Endothelial cell of umbilical vein (primary cell): ENCODE data around the gene PSORS1C1.
"Not testable (repeated sequence)": the region's sequence is repeated elsewhere in the genome, so short reads cannot be mapped to it uniquely, and the experiment has no call there.

Source experiments
- CTCF ChIP-seq, 2 donors: IDR thresholded peaks; 1 replicate in 1 of 2; 2 replicates in 1 of 2; pipeline ENCODE4 v1.5.1; 2011; ENCODE audit warnings: low read length in 2 of 2, mild to moderate bottlenecking in 2 of 2, moderate library complexity in 2 of 2, control low read depth in 1 of 2, inconsistent platforms in 1 of 2, low read depth in 1 of 2; ENCODE audit not compliant: insufficient read depth in 1 of 2; ENCODE audit errors: extremely low read depth in 1 of 2
- EZH2 ChIP-seq: IDR thresholded peaks from 2 replicates; pipeline ENCODE4 v1.6.1; 2012; ENCODE audit warnings: borderline replicate concordance, low read depth, mild to moderate bottlenecking, moderate library complexity, low read length, inconsistent platforms; ENCODE audit not compliant: severe bottlenecking
- FOS ChIP-seq: IDR thresholded peaks from 2 replicates; pipeline ENCODE4 v1.6.1; 2011; ENCODE audit warnings: mild to moderate bottlenecking, low read length, moderate library complexity, borderline replicate concordance; ENCODE audit not compliant: insufficient read depth
- JUN ChIP-seq: IDR thresholded peaks from 2 replicates; pipeline ENCODE4 v1.6.1; 2011; ENCODE audit warnings: borderline replicate concordance, low read depth; ENCODE audit not compliant: insufficient read length, insufficient read depth
- MAX ChIP-seq: IDR thresholded peaks from 2 replicates; pipeline ENCODE4 v1.6.1; 2011; ENCODE audit not compliant: insufficient read depth, insufficient read length
- POLR2A ChIP-seq: IDR thresholded peaks from 2 replicates; pipeline ENCODE4 v1.6.1; 2012; ENCODE audit warnings: low read depth, mild to moderate bottlenecking, control low read depth, low read length
- POLR2AphosphoS5 ChIP-seq: IDR thresholded peaks from 2 replicates; pipeline ENCODE4 v1.6.1; 2012; ENCODE audit warnings: low read depth, mild to moderate bottlenecking, control low read depth, low read length, moderate library complexity; ENCODE audit not compliant: insufficient read depth

GRCh38 chr6:31067028-31067427, 47.6 kb upstream of the PSORS1C1 start:
- not testable (repeated sequence) for TF ChIP-seq CTCF (IDR thresholded peaks at IDR 0.05; ENCODE audit: extremely low read depth in 1 of 2, insufficient read depth in 1 of 2, low read depth in 1 of 2, low read length in 2 of 2); POLR2A; EZH2; POLR2AphosphoS5; MAX; FOS; JUN
